Right kidney (tissue), 1 donor: Measurements from ENCODE around the gene ARFGAP1.
"Not testable (repeated sequence)": the region's sequence is repeated elsewhere in the genome, so short reads cannot be mapped to it uniquely, and the experiment has no call there.

Experiments
- DNase-seq: peaks from one replicate; pipeline ENCODE4 v3.0.0-alpha.2; 2016

Gene ARFGAP1

DNA sequence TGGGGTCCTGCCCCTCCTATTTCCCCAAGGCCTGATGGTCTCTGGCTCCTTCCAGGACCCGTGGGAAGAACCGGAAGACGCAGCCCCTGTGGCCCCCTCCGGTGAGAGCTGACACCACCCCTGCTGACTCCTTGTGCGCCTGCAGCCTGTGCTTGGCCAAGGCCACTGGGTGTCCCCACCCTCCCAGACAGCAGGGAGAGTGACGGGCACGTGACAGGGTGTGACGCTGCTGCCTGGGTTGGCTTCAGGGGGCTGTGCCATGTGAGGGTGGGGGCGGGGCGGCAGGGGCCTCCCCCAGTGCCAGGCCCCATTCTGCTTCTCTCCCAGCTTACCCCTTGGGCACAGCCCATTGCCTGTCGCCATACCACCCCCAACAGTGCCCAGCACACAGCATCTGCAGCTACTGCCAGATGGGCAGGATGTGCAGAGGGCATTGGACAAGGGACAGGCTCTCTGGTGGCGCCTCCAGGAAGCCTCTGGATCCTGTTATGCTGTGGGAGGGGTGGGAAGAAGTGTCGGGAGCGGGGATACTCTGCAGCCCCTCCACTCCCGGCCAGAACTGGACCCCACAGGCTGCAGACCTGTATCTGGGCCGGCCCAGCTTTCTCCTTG lies 34.0 kb upstream of the ARFGAP1 start:
- no peak for DNase-seq

DNA sequence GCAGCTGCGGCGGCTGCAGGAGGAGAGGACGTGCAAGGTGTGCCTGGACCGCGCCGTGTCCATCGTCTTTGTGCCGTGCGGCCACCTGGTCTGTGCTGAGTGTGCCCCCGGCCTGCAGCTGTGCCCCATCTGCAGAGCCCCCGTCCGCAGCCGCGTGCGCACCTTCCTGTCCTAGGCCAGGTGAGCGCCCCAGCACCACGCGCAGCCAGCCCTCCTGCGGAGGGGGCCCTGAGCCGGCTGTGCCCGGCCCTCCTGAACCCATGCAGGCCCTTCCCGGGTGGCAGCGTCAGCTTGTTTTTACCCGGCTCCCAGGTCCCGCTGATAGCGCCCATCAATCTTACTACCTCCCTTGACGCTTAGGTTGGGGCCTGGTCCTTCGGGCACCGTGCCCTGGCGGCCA lies 33.2 kb upstream of the ARFGAP1 start:
- DNase-seq: no peak

DNA sequence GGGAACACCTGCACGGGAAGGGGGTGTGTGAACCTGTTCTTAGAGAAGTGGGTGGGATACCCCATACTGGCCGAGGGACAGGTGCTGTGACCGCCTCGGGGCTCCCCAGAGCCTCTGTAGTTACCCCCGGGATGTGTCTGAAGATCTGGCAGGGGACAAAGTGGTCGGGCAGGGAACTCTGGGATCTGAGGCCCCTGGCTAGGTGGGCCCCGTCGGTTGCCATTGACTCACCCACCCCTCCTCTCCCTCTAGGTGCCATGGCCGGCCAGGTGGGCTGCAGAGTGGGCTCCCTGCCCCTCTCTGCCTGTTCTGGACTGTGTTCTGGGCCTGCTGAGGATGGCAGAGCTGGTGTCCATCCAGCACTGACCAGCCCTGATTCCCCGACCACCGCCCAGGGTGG lies 32.6 kb upstream of the ARFGAP1 start:
- no peak for DNase-seq

DNA sequence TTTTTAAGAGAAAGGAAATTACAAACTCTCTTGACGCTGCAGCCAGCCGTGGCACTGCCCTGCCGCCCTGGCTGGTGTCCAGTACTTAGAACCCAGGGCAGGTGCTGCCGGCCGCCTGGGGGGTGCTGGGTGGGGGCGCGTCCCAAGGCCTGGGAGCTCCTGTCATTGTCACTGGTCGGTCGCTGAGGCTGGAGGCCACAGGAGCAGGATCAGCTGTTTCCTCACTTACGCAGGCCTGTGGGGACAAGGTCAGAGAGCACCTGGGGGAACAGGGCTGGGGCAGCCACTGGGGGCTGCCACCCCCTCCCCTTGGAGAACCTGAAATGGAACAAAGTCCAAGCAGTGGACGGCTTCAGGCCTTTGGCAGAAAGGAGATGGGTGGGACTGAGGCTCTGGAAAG lies 31.3 kb upstream of the ARFGAP1 start:
- DNase-seq: no peak

DNA sequence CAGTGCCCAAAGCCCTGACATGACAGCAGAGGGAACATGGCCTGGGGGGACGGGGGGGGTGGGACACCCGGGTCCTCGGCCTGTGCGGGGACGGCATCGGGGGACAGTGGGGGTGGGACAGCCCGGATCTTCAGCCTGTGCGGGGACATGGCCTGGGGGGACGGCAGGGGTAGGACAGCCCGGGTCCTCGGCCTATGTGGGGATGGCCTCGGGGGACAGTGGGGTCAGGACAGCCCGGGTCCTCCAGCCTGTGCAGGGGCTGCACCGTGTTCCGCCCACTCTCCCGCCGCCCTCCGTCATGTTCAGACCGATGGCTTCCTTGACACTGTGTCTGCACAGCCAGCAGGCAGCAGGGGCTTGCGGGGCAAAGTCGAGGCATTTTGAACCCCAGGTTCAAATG lies 29.9 kb upstream of the ARFGAP1 start:
- no peak for DNase-seq

DNA sequence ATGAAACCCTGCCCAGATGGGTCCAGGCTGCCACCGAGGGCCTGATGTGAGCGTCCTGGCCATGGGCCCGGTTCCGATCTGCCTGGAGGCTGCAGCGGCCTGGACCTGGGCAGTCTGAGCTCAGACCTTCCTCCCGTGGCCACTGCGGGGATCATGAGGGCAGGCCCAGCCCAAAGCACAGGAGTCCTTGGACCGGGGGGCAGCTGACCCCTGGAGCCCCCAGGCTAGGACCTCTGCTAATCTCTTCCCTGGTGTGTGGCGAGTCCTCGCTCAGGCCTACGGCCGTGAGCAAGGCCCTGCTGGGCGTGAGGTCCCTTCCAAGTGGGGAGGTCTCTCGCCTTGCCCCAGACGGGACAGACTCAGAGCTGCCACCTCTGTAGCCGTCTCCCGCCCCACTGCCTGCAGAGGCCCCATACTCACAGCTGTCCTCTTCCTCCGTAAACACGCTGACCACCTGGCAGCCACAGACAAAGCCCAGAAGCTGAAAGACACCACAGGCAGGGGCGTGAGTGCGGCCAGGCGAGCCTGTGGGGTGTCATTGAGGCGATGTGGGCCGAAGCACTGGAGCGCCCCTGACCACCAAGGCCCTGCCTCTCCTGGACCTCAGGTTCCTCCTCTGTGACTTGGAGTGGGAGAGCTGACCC lies 28.9 kb upstream of the ARFGAP1 start:
- no peak for DNase-seq

DNA sequence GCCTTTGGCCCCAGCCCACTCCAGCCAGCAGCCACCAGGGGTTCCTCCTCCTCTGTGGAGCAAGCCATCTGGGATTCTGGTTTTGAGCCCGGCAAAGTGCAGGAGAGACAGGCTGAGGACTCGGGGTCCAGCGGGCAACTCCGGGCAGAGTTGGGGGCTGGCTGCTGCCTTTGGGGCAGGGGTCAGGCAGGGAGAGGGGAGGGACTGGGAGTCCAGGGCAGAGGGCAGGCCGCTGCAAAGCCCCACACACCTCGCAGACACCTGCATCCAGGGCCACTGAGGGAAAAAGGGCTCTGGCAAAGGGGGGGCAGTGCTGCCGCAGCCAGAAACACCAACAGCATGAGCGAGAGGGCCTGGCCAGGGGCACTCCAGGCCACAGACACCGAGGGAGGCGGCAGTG lies 28.1 kb upstream of the ARFGAP1 start:
- no peak for DNase-seq

DNA sequence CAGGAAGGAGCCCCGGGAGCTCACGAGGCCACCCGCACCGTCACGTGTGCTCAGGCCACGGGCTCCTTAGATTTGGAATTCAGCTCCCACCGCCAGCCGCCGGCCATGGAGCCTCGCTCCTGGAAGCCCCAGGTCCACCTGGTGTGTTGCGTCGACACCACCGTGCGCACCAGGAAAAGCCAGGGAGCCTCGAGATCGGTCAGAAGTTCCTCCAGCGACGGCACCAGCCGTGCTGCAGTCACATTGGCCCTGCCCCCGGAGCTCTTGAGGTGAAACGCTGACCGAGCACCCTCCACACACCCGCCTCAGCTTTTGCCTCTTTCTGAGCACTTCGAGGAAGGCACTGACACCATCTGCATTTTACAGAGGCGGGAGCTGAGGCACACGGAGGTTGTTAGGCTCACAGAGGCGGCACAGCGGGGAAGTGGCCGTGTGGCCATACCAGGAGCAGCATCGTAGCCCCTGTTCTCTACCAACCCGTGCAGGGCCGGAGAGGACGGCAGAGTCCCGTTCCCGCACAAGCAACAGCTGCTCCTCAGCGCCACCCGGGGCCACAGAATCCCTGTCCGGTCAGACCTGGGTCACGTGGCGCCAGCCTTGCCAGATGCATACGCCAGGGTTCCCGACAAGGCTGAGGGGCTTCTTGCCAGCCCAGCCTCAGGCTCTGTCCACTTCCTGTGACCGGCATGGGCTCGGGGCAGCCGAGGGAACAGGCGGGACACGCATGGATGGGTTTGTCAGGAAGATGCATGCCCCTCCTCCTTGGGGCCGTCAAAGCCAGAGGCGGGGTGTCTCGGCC lies 25.9 kb upstream of the ARFGAP1 start:
- DNase-seq: peak; percentile 71

DNA sequence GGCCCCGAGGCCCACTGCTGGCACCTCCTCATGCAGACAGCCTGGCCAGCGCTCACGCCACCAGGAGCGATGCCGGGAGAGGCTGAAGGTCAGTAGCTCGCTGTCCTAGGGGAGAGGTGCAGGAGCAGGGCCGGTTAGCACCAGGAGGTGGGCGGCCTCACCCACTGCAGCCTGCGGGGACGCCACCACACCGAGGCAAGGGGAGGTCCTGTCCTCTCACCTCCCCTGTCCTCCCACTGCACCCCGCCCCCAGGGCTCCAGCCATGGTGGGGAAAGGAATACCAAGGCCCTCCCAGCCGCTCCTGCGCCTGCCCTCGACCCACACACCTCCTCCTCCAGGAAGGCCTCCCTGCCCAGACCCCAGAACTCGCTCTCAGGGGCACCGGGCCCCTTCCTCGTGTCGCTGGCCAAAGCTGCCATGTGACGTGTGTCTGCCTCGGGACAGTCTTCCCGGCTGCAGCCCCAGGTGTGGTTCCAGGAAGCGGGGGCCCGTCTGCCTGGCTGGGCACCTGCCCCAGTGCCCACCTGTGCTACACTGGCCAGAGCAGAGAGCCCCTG lies 24.9 kb upstream of the ARFGAP1 start:
- DNase-seq: no peak

DNA sequence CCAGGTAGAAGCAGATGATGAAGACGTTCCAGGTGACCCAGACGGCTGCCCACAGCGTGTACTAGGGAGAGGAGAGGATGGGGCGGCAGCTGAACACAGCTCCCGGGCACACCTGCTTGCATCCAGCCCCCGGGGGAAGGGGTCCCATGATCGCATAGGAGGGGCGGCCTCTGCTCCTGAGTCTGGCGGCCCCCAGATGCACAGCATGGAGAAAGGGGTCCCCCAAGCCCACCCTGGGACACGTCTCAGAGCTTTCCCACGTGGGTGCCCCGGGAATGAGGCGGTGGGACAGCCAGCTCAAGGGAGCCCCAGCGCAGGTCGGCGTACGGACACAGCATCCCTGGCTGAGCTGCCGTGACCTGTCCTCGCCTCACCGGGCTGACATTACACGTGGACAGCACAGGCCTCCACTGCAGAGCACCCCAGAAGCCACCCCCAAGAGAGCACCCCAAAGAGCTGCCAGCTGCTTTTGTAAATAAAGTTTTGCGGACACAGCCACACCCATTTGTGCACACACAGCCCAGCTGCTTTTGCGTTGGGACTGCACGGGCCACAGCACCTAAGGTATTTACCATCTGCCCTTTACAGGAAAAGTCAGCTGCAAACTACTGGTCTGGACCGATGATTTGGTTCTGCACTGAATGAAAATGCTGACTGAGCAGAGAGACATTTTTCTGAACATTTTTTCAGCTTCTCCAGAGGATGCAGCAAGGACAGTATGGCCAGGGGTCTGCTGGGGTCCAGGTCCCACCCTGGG lies 23.6 kb upstream of the ARFGAP1 start:
- no peak for DNase-seq

DNA sequence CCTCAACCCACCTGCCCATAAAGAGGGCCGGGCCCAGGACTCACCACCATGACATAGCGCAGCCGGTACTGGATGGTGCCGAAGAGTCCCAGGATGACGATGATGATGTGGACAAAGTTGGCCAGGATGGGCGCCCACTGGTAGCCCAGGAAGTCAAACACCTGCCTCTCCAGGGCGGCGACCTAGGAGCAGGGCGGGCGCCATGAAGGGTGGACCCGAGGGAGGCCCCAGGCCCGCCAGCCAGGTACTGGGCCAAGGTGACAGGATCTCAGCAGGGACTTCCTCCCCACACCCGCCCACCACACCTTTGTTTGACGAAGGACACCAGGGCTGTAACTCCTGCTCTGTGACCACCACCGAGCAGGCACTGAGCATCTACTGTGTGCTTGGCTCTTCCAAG lies 22.7 kb upstream of the ARFGAP1 start:
- DNase-seq: no peak

DNA sequence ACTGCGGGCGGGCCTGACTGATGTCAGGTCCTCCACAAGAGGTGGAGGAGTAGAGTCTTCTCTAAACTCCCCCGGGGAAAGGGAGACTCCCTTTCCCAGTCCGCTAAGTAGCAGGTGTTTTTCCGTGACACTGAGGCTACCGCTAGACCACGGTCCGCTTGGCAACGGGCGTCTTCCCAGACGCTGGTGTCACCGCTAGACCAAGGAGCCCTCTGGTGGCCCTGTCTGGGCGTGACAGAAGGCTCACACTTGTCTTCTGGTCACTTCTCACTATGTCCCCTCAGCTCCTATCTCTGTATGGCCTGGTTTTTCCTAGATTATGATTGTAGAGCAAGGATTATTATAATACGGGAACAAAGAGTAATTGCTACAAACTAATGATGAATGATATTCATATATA lies 21.3 kb upstream of the ARFGAP1 start:
- not testable (repeated sequence) for DNase-seq

DNA sequence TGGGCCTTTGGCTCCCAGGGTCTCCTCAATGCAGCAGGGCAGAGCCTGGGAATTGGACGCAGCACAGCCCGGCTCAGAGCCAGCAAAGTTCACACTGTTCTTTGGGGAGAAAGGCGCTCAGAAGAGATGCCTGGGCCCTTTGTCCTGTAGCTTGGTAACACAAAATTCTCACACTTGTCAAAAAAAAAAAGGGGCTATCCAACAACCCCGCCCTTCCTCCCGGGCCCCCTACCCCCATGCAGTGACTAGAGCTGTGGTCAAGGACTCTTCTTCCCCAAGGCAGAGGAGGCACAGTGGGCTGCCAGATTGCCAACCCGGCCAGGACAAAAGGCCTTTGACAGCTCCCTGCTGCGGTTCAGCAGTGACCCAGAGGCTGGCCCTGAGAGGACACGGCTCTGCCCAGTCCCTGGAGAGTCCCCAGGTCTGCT lies 20.3 kb upstream of the ARFGAP1 start:
- no peak for DNase-seq

DNA sequence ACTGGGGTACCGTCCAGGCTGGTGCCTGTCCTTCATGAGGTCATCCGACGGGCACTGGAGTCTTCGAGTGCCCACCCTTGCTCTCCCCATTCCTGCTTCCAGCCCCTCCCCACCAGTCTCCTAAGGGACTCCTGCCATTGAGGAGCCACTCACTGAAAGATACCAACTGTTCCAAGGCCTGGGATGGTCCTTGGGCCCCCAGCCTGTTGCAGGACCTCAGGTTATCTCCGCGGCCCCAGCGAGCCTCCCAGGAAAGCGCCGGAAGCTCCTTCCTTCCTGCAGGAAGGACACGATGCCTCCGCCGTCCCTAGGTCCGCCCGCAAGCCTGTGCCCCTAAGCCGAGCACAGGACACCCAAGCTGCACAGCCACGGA lies 19.6 kb upstream of the ARFGAP1 start:
- DNase-seq: no peak

DNA sequence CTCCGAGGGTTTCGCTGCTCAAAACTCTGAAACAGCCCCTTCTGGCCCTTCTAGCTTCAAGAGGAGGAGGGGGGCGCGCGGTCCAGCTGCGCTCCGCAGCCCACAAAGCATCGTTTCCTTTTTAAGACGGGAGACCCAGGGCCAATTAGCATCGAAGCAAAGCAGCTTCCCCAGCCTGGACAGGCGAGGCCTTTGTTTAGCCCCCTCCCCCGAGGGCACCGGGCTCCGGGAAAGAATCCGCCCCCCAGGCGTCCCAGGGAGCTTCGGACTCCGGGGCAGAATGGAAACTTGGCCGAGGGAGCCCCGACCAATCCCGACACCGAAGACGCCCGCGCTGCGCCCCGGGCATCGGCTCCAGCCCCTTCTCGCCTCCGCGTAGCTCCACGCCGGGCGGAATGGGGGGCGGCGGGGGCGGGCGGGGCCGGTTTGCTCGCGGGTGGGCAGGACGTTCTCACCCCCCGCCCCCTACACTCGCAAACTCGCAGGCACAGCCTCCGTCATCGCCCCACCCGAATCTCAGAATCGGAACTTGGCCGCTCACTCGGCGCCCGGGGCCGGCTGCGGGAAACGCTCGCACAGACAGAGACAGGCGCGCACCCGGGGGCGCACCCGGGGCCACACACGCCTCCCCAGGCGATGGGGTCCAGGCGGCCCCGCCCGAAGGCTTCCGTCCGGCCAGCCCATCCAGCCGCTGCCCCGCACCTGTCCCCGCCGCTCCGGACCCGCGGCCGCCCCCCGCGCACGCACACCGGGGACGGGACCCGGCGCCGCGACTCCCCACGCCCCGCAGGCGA lies 19.0 kb upstream of the ARFGAP1 start:
- peak; percentile 81 for DNase-seq

DNA sequence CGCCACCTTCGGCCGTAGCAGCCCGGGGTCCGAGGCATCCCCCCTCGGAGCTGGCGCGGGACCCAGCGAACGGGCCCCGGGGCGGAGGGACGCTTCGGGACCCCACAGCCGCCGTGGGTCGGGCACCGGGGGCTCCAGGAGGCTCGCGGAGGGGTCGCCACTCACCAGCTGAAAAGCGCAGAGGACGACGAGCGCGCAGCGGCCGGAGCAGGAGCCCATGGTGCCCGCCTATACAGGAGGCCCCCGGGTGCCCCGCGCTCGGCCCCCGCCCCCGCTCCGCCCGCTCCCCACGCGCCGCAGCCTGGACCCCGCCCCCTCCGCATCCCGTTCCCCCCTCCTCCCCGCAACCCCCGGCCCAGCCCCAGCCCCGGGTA lies 18.4 kb upstream of the ARFGAP1 start, which contains the start of gene NKAIN4:
NKAIN4 (minus strand) TSS at position 232 of the 374 bp plus-strand sequence; CDS start at position 219, 13 bp downstream.
- no peak for DNase-seq

DNA sequence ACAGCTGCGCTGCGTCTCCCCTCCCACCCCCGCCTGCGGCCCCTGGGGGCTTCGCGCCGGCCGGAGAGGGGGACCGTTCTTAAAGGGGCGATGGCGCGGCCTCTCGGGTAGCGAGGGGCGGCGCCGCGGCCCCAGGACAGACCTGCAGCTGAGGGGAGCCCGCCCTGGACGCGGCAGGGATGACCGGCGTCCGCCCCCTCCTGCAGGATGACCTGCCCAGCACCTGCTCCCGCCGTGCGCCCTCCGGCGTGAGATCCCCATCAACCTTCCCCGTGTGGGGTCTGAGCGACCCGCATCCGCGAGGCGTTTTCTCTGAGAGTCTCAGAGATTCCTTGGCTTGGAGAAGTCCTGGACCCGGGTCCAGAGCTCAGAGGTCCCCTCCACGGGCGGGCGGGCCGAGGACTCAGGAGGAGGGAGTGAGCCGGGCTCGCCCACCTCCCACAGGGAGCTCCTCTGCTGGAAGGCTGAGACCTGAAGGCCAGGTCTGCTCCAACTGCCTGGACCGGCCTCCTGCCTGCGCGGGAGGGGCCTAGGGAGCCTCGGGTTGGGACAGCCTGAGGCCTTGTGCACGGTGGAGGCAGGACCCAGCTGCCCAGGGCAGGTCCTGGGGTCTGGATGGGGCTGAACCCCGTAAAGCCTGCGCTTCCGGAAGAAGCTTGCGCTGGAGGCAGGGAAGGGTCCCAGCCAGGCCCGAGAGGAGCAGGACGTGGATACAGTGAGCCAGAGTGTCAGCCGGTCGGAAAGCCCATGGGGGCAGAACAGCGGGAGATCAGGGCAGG lies 17.8 kb upstream of the ARFGAP1 start:
- peak; percentile 83 for DNase-seq

DNA sequence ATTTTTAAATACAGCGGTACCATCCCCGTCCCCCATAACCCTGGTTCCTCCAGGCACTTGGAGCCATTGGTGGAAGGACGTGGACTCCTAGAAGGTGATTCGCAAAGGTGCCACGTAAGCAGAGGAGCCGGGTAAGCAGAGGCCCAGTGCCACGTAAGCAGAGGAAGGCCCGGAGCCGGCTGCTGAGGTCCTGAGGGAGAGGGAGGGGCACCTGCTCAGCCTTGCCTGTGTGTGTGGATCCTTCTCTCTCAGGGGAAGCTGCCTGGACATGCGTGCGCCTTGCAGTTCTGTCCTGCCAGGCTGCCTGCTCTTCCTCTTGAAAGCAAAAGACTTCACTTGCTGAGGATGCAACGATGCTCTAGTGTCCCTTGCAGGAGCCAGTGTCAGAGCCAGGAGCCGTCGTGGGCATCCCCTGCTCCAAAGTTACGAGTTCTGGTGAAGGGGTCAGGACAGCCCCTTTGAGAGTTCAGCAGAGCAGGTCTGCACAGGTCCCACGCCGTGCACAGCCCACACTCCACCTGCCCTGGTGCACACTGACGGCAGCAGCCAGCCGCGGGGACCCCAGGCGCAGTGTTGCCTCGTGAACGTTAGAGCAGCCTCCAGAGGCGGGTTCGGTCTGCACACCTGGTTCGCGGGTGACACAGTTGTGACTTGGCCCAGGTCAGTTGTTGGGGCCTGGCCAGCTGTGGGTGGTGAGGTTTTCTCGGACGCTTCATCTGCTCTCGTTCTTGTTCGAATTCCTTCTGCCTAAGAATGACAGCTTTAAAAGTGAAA lies 16.5 kb upstream of the ARFGAP1 start:
- peak; percentile 13 for DNase-seq

DNA sequence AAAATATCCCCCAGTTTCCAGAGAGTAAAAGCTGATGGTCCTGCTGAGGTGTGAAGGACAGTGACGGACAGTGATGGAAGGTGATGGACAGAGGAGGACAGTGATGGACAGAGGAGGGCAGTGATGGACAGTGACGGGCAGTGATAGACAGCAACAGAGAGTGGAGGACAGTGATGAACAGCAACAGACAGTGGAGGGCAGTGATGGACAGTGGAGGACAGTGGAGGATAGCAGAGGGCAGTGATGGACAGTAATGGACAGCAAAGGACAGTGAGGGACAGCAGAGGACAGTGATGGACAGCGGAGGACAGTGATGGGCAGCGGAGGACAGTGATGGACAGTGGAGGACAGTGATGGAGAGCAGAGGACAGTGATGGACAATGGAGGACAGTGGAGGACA lies 15.7 kb upstream of the ARFGAP1 start:
- no peak for DNase-seq

DNA sequence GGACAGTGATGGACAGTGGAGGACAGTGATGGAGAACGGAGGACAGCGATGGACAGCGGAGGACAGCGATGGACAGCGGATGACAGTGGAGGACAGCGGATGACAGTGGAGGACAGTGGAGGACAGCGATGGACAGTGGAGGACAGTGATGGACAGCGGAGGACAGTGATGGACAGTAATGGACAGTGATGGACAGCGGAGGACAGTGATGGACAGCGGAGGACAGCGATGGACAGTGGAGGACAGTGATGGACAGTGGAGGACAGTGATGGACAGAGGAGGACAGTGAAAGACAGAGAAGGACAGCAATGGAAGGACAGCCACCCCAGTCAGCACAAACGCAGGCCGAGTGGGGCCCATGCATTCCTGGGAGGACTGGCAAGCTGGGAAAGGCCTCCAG lies 15.0 kb upstream of the ARFGAP1 start:
- DNase-seq: no peak
